HEK293 (cell line): Measurements from ENCODE around the gene DICER1.
"Not testable (repeated sequence)": the region's sequence is repeated elsewhere in the genome, so short reads cannot be mapped to it uniquely, and the experiment has no call there.

ENCODE experiments used
- CTCF ChIA-PET: fragments of 350-600 bp; formaldehyde crosslinking; extraction: SDS; loops from one replicate; lab custom pipeline; 2021; ENCODE audit warnings: antibody characterized with exemption; lab: Yijun Ruan, JAX
- POLR2A ChIA-PET: fragments of 300-600 bp; formaldehyde crosslinking; extraction: SDS; loops from one replicate; lab custom pipeline; 2020; ENCODE audit warnings: antibody characterized with exemption, inconsistent platforms; lab: Yijun Ruan, JAX
- H3K27ac ChIP-seq: fragments of 200-500 bp; sonication (Bioruptor generic); 2 replicates; pipeline ENCODE4 v1.5.1; 2014; ENCODE audit warnings: low read depth, low read length, control low read depth, inconsistent platforms; ENCODE audit errors: extremely low read depth
- H3K36me3 ChIP-seq, 2 experiments: fragments of 200-500 bp in 1 of 2; sonication (Bioruptor generic) in 1 of 2; 1 replicate in 1 of 2; 2 replicates in 1 of 2; pipeline ENCODE4 v1.5.1; 2014 to 2017; ENCODE audit warnings: inconsistent platforms in 2 of 2, low read length in 2 of 2; ENCODE audit not compliant: control insufficient read depth in 2 of 2, insufficient read depth in 1 of 2
- H3K4me1 ChIP-seq: fragments of 200-500 bp; sonication (Bioruptor generic); 2 replicates; pipeline ENCODE4 v1.5.1; 2014; ENCODE audit warnings: mild to moderate bottlenecking, low read length, inconsistent platforms; ENCODE audit not compliant: control insufficient read depth, insufficient read depth
- H3K4me3 ChIP-seq: 2 replicates; pipeline ENCODE4 v1.5.1; 2011; ENCODE audit warnings: low read depth, mild to moderate bottlenecking, control low read depth, low read length, moderate library complexity
- H3K9me3 ChIP-seq: fragments of 200-500 bp; sonication (Bioruptor generic); 2 replicates; pipeline ENCODE4 v1.5.1; 2014; ENCODE audit warnings: low read depth, low read length, inconsistent platforms; ENCODE audit not compliant: control insufficient read depth, insufficient read depth
- FEZF1 ChIP-seq: fragments of 450-650 bp; formaldehyde crosslinking; IDR thresholded peaks from 2 replicates; pipeline ENCODE4 v1.5.1; 2016; ENCODE audit warnings: missing biosample characterization, missing genetic modification characterization
- HOXA7 ChIP-seq: sonication (generic); formaldehyde crosslinking; IDR thresholded peaks from 2 replicates; pipeline ENCODE4 v1.8.1; 2022; ENCODE audit warnings: missing genetic modification reagents, borderline replicate concordance
- ZFP69B ChIP-seq: fragments of 450-650 bp; formaldehyde crosslinking; IDR thresholded peaks from 2 replicates; pipeline ENCODE4 v1.5.1; 2016; ENCODE audit warnings: missing biosample characterization, missing genetic modification characterization
- ZNF146 ChIP-seq: fragments of 450-650 bp; formaldehyde crosslinking; IDR thresholded peaks from 2 replicates; pipeline ENCODE4 v1.5.1; 2016; ENCODE audit warnings: missing biosample characterization, missing genetic modification characterization
- ZNF184 ChIP-seq: fragments of 450-650 bp; IDR thresholded peaks from 2 replicates; pipeline ENCODE4 v1.5.1; 2018; ENCODE audit warnings: missing biosample characterization, mild to moderate bottlenecking, missing genetic modification characterization
- ZNF214 ChIP-seq: fragments of 450-650 bp; formaldehyde crosslinking; IDR thresholded peaks from 2 replicates; pipeline ENCODE4 v1.5.1; 2017; ENCODE audit warnings: missing biosample characterization, mild to moderate bottlenecking, missing genetic modification characterization, borderline replicate concordance
- ZNF223 ChIP-seq: fragments of 450-650 bp; formaldehyde crosslinking; IDR thresholded peaks from 2 replicates; pipeline ENCODE4 v1.5.1; 2016; ENCODE audit warnings: missing biosample characterization, missing genetic modification characterization
- ZNF24 ChIP-seq: fragments of 450-650 bp; formaldehyde crosslinking; IDR thresholded peaks from 2 replicates; pipeline ENCODE4 v1.5.1; 2016; ENCODE audit warnings: missing biosample characterization, missing genetic modification characterization
- ZNF404 ChIP-seq: fragments of 450-650 bp; formaldehyde crosslinking; IDR thresholded peaks from 2 replicates; pipeline ENCODE4 v1.5.1; 2017; ENCODE audit warnings: missing biosample characterization, missing genetic modification characterization
- ZNF473 ChIP-seq: fragments of 450-650 bp; formaldehyde crosslinking; IDR thresholded peaks from 2 replicates; pipeline ENCODE4 v1.5.1; 2017; ENCODE audit warnings: missing biosample characterization, missing genetic modification characterization
- ZNF510 ChIP-seq: fragments of 450-650 bp; formaldehyde crosslinking; IDR thresholded peaks from 2 replicates; pipeline ENCODE4 v1.5.1; 2018; ENCODE audit warnings: mild to moderate bottlenecking, missing genetic modification characterization, missing biosample characterization; ENCODE audit not compliant: insufficient replicate concordance
- ZNF621 ChIP-seq: fragments of 450-650 bp; formaldehyde crosslinking; IDR thresholded peaks from 2 replicates; pipeline ENCODE4 v1.5.1; 2017; ENCODE audit warnings: missing biosample characterization, missing genetic modification characterization
- ZNF623 ChIP-seq: fragments of 450-650 bp; formaldehyde crosslinking; IDR thresholded peaks from 2 replicates; pipeline ENCODE4 v1.5.1; 2016; ENCODE audit warnings: missing biosample characterization, missing genetic modification characterization
- TF ChIP-seq, protein P1 (sequence below): sonication (generic); formaldehyde crosslinking; IDR thresholded peaks from 2 replicates; pipeline ENCODE4 v1.8.1; 2022; ENCODE audit warnings: mild to moderate bottlenecking, moderate library complexity, missing genetic modification reagents
- TF ChIP-seq, protein P2 (sequence below): fragments of 450-650 bp; formaldehyde crosslinking; IDR thresholded peaks from 2 replicates; pipeline ENCODE4 v1.5.1; 2016; ENCODE audit warnings: missing biosample characterization, missing genetic modification characterization
- TF ChIP-seq, protein P3 (sequence below): fragments of 450-650 bp; formaldehyde crosslinking; IDR thresholded peaks from 2 replicates; pipeline ENCODE4 v1.5.1; 2016; ENCODE audit warnings: missing biosample characterization, missing genetic modification characterization
- TF ChIP-seq, protein P4 (sequence below): fragments of 450-650 bp; formaldehyde crosslinking; IDR thresholded peaks from 2 replicates; pipeline ENCODE4 v1.5.1; 2016; ENCODE audit warnings: missing biosample characterization, missing genetic modification characterization

Gene DICER1

DNA sequence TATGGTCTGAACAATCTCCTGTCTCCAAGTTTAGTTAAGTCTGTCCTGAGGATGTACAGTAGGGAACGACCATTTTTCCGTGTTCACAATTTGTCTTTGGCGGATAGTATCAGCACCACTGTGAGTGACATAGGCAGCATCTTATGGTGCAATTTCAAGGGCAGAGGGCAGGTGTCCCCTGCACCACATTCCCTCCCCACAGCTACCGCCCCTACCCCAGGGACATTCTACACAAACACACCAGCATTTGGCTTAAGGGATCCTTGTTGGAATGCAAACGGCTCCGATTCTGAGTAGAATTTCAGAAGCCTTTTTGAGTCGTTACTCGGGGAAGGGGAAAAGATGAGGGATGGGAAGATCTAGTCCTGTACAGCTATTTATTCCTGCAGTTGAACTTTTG, 25.1 kb upstream of the DICER1 start (continued):
- TF ChIP-seq ZNF223 (no peak), HOXA7 (no peak), ZNF621 (tag by site-specific recombination) (no peak), ZNF214 (tag by site-specific recombination) (no peak), ZNF404 (no peak), FEZF1 (no peak), ZNF24 (tag by site-specific recombination) (no peak), ZNF184 (tag by site-specific recombination) (no peak)
- TF ChIP-seq, protein P1, sequence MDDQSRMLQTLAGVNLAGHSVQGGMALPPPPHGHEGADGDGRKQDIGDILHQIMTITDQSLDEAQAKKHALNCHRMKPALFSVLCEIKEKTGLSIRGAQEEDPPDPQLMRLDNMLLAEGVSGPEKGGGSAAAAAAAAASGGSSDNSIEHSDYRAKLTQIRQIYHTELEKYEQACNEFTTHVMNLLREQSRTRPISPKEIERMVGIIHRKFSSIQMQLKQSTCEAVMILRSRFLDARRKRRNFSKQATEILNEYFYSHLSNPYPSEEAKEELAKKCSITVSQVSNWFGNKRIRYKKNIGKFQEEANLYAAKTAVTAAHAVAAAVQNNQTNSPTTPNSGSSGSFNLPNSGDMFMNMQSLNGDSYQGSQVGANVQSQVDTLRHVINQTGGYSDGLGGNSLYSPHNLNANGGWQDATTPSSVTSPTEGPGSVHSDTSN (CRISPR knock-in tag): no peak
- TF ChIP-seq, protein P2, sequence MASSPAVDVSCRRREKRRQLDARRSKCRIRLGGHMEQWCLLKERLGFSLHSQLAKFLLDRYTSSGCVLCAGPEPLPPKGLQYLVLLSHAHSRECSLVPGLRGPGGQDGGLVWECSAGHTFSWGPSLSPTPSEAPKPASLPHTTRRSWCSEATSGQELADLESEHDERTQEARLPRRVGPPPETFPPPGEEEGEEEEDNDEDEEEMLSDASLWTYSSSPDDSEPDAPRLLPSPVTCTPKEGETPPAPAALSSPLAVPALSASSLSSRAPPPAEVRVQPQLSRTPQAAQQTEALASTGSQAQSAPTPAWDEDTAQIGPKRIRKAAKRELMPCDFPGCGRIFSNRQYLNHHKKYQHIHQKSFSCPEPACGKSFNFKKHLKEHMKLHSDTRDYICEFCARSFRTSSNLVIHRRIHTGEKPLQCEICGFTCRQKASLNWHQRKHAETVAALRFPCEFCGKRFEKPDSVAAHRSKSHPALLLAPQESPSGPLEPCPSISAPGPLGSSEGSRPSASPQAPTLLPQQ: no peak

DNA sequence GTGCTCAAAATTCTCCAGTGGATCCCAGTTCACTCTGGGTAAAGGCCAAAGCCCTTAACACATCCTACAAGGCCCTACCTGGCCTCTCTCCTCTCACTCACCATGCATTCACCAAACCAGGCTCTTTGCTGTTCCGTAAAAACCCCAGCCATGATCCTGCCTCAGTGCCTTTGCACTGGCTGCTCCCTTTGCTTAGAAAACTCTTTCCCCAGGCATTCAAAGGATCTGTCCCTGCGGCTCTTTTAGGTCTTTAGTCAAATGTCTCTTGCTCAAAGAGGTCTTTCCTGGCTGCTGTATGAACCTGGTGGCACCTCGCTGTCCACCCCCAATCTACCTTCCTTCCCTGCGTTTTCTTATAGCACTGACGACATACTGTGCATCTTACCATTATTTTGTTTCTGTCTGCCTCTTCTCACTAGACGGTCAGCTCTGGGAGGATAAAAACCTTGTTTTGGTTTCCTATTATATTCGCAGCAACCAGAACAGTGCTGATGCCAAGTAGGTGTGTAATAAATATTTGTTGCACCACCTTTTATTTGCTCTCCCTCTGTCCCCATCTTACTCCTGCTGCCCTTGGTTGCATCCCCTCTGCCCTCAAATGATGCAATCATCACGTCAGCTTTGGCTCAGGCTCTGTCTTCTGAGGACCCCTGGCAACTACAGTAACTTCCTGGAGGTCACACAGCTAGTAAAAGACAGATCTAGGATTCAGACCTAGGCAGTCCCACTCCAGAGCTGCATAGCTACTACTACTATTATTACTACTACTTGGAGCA, 23.8 kb upstream of the DICER1 start:
- CTCF ChIA-PET: no interaction called here
- Histone ChIP-seq H3K4me1 (no peaks in the 10 kb centered on the region), H3K9me3 (no peaks in the 10 kb centered on the region), H3K4me3 (no peak overlapping the region), H3K36me3 (no peaks in the 10 kb centered on the region; a peak in 1 of 3 replicates), H3K27ac (no peak overlapping the region)
- POLR2A ChIA-PET: no interaction called here
- no peak for TF ChIP-seq ZNF510 (tag by site-specific recombination)
- no peak for TF ChIP-seq ZFP69B
- peak; percentile 86 for TF ChIP-seq ZNF623 (tag by site-specific recombination)
- no peak for TF ChIP-seq ZNF473 (tag by site-specific recombination)

DNA sequence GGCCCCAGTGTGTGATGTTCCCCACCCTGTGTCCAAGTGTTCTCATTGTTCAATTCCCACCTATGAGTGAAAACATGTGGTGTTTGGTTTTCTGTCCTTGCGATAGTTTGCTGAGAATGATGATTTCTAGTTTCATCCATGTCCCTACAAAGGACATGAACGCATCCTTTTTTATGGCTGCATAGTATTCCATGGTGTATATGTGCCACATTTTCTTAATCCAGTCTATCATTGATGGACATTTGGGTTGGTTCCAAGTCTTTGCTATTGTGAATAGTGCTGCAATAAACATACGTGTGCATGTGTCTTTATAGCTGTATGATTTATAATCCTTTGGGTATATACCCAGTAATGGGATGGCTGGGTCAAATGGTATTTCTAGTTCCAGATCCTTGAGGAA, 18.3 kb upstream of the DICER1 start:
- H3K9me3 ChIP-seq, H3K4me3 ChIP-seq, H3K36me3 ChIP-seq, H3K4me1 ChIP-seq, H3K27ac ChIP-seq, CTCF ChIA-PET, POLR2A ChIA-PET: not testable (repeated sequence)
- TF ChIP-seq, protein P3, sequence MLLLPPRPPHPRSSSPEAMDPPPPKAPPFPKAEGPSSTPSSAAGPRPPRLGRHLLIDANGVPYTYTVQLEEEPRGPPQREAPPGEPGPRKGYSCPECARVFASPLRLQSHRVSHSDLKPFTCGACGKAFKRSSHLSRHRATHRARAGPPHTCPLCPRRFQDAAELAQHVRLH (tag by site-specific recombination): peak; percentile 76; the same call in 1 of the 2 replicates
- TF ChIP-seq, protein P4, sequence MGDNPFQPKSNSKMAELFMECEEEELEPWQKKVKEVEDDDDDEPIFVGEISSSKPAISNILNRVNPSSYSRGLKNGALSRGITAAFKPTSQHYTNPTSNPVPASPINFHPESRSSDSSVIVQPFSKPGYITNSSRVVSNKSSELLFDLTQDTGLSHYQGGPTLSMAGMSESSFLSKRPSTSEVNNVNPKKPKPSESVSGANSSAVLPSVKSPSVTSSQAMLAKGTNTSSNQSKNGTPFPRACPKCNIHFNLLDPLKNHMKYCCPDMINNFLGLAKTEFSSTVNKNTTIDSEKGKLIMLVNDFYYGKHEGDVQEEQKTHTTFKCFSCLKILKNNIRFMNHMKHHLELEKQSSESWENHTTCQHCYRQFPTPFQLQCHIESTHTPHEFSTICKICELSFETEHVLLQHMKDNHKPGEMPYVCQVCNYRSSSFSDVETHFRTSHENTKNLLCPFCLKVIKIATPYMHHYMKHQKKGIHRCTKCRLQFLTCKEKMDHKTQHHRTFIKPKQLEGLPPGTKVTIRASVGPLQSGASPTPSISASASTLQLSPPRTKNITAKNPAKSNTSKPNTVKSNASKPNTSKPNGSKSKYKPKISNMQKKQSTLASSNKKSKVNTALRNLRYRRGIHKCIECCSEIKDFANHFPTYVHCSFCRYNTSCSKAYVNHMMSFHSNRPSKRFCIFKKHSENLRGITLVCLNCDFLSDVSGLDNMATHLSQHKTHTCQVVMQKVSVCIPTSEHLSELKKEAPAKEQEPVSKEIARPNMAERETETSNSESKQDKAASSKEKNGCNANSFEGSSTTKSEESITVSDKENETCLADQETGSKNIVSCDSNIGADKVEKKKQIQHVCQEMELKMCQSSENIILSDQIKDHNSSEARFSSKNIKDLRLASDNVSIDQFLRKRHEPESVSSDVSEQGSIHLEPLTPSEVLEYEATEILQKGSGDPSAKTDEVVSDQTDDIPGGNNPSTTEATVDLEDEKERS (tag by site-specific recombination): 0 out of 2 replicates have a peak, but pooled peaks have one; percentile 50
- TF ChIP-seq ZNF146 (tag by site-specific recombination): peak; percentile 91
